ENCODE data around the gene PRELP.
"Not testable (repeated sequence)": the region's sequence is repeated elsewhere in the genome, so short reads cannot be mapped to it uniquely, and the experiment has no call there.

The PRELP gene

DNA sequence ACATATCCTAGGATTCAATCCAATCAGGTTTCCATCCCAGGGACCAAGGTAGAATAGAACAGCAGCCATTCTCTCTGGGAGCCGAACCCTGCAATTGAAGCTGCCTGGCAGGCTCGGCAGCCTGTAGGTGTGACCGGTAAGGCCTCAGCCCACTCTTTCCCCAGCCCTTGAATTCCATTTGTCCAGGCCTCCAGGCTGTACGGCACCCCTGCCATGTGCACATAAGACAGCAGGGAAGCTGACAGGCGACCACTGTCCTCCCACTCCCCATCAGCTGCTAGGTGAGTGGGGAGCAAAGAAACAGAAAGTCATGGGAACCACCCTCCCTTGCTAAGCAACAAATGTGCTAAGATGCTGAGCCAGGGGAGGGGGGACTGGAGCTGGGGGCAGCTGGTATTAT lies 41.3 kb downstream of the PRELP start:
- DNase-seq (ENCODE audit: extremely low spot score) = no peak
- TF ChIP-seq ELF4 (IDR thresholded peaks at IDR 0.05) = no peak
- TF ChIP-seq TARDBP (IDR thresholded peaks at IDR 0.05) = no peak
- TF ChIP-seq ZNF384 (IDR thresholded peaks at IDR 0.05) = no peak
- no peak for TF ChIP-seq FOXK2 (IDR thresholded peaks at IDR 0.05)
- no peak for TF ChIP-seq NFRKB (IDR thresholded peaks at IDR 0.05)
- TF ChIP-seq HDGF (IDR thresholded peaks at IDR 0.05; ENCODE audit: borderline replicate concordance) = no peak
- no peak for TF ChIP-seq LEF1 (IDR thresholded peaks at IDR 0.05; ENCODE audit: borderline replicate concordance)
- TF ChIP-seq, protein P1, sequence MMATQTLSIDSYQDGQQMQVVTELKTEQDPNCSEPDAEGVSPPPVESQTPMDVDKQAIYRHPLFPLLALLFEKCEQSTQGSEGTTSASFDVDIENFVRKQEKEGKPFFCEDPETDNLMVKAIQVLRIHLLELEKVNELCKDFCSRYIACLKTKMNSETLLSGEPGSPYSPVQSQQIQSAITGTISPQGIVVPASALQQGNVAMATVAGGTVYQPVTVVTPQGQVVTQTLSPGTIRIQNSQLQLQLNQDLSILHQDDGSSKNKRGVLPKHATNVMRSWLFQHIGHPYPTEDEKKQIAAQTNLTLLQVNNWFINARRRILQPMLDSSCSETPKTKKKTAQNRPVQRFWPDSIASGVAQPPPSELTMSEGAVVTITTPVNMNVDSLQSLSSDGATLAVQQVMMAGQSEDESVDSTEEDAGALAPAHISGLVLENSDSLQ (IDR thresholded peaks at IDR 0.05) = no peak
- TF ChIP-seq FOXM1 (IDR thresholded peaks at IDR 0.05; ENCODE audit: borderline replicate concordance) = no peak
- TF ChIP-seq CTBP1 (IDR thresholded peaks at IDR 0.05; ENCODE audit: borderline replicate concordance) = no peak
- no peak for TF ChIP-seq SP1 (IDR thresholded peaks at IDR 0.05)
- POLR2A ChIA-PET = no interaction called here
- CTCF ChIA-PET = no interaction called here

DNA sequence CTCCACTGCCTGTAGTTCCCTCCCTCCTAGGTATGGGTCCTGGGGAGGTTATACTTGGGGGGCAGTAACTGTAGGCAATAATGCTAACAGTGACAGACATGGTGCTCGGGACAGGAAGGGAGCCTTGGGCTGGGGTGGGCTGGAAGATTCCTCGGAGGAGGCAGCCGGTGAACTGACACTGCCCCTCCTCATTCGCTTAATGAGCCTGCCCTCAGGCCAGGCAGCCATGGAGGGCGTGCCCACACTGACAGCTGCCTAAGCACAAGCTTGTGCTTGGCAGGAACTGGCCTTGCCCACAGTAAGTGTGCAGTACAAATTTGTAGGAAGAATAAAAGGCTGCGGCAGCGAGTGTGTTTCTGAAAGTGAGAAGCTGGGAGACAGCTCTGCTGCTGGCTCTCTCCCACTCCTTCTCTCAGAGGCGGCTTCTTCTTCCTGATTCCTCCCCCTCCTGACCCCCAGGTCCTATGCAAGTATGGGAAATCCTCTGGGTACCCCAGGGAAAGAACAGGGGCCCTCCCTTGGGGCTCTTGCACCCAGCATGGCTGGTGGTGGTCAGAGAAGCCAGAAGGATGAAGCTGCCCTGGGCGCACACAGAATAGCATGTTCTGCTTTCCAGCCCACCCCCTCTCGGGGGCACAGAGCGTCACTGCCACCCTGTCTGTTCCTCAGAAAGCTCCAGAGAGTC lies 42.0 kb downstream of the PRELP start:
- ChIA-PET CTCF (no interaction called here), POLR2A (no interaction called here)
- no peak for DNase-seq (ENCODE audit: extremely low spot score)
- TF ChIP-seq CTBP1 (IDR thresholded peaks at IDR 0.05; ENCODE audit: borderline replicate concordance) (no peak), ARNT (IDR thresholded peaks at IDR 0.05) (no peak), TARDBP (IDR thresholded peaks at IDR 0.05) (no peak), HDGF (IDR thresholded peaks at IDR 0.05; ENCODE audit: borderline replicate concordance) (no peak), ELF4 (IDR thresholded peaks at IDR 0.05) (no peak), L3MBTL2 (conservative IDR thresholded peaks at IDR 0.05) (no peak)

DNA sequence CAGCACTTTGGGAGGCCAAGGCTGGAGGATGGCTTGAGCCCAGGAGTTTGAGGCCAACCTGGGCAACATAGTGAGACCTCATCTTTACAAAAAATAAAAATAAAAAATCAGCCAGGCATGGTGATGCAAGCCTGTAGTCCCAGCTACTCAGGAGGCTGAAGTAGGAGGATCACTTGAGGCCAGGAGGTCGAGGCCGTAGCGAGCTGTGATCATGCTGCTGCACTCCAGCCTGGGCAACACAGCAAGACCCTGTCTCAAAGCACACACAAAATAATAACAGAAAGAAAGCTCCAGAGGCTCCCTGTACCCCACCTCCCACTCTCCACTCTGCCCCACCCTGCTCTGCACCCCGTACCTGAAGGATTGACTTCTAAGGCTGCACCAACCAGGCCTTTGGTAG lies 42.5 kb downstream of the PRELP start:
- DNase-seq (ENCODE audit: extremely low spot score); CTCF ChIA-PET; POLR2A ChIA-PET: not testable (repeated sequence)

DNA sequence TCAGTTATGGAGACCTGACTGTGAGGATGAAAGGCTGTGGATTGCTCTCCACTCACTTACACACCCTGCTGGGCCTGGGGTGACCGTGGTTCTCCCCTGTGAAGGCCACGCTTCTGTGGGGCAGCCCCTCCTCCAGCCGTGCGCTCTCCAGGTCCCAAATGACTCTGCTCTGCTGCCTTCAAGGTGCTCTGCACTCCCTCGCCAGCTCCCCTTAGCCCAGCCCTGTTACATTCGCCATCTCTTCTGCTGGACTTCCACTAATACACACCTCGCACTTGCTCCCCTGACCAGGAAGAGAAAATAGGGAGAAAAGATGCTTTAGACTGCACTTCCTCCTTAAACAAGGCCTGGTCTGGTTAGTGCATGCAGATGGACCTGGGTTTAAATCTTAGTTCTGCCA lies 42.9 kb downstream of the PRELP start:
- POLR2A ChIA-PET = no interaction called here
- CTCF ChIA-PET = no interaction called here
- no peak for DNase-seq (ENCODE audit: extremely low spot score)
- TF ChIP-seq FOXA1 (IDR thresholded peaks at IDR 0.05) = no peak
- TF ChIP-seq SUZ12 (IDR thresholded peaks at IDR 0.05) = no peak
- TF ChIP-seq, protein P1 (IDR thresholded peaks at IDR 0.05) = no peak
- TF ChIP-seq FOXK2 (IDR thresholded peaks at IDR 0.05) = no peak
- TF ChIP-seq CTBP1 (IDR thresholded peaks at IDR 0.05; ENCODE audit: borderline replicate concordance) = no peak
- no peak for TF ChIP-seq FOXM1 (IDR thresholded peaks at IDR 0.05; ENCODE audit: borderline replicate concordance)
- TF ChIP-seq L3MBTL2 (conservative IDR thresholded peaks at IDR 0.05) = no peak

DNA sequence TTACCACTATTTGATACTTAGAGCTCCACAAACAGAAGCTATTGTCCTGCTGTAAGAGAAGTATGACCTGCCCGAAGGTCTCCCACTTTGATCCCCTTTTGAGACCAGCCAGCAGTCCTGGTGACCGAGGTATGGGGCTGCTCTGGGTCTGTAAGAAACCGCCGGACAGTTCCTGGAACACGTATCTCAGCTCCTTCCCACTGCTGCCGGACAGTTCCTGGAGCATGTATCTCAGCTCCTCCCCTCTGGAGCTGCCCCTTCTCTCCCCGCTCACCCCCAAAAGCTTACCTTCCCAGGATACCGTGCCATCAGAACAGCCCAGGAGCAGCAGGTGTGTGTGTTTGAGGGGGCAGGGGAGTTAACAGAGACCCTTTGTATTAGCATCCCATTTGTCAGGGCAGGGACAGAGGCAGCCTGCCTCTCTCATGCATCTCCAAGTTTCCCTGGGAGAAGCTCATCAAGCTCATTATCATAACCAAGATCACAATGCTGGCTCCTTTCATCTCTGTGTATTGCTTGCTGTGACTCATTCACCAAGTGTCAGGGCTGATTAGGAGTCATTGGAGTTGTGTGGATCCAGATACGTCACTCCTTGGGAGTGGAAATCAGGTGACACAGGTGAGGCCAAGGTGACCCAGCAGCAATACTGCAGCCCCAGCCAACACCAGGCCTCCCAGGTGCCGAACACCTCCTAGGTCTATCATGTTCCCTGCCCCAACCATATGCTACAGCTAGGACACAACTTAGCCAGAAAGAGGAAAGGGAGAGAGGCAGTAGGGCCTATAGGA lies 43.6 kb downstream of the PRELP start:
- ChIA-PET POLR2A (no interaction called here), CTCF (interaction anchor here (0.5 to 0.6 kb wide), 2 partner anchors 12 to 177 kb away, joined by 3 to 4 read pairs; no protein-coding TSS in a partner anchor)
- TF ChIP-seq SUZ12 (IDR thresholded peaks at IDR 0.05) = no peak
- no peak for TF ChIP-seq FOXM1 (IDR thresholded peaks at IDR 0.05; ENCODE audit: borderline replicate concordance)
- no peak for TF ChIP-seq HDGF (IDR thresholded peaks at IDR 0.05; ENCODE audit: borderline replicate concordance)
- no peak for TF ChIP-seq L3MBTL2 (conservative IDR thresholded peaks at IDR 0.05)
- no peak for TF ChIP-seq SP1 (IDR thresholded peaks at IDR 0.05)
- TF ChIP-seq ELF4 (IDR thresholded peaks at IDR 0.05) = no peak
- TF ChIP-seq CTBP1 (IDR thresholded peaks at IDR 0.05; ENCODE audit: borderline replicate concordance) = no peak
- TF ChIP-seq, protein P1 (IDR thresholded peaks at IDR 0.05) = no peak
- no peak for TF ChIP-seq FOXA1 (IDR thresholded peaks at IDR 0.05)
- no peak for TF ChIP-seq ARNT (IDR thresholded peaks at IDR 0.05)
- TF ChIP-seq LEF1 (IDR thresholded peaks at IDR 0.05; ENCODE audit: borderline replicate concordance) = no peak
- no peak for TF ChIP-seq BHLHE40 (IDR thresholded peaks at IDR 0.05; ENCODE audit: borderline replicate concordance)
- TF ChIP-seq FOXK2 (IDR thresholded peaks at IDR 0.05) = no peak
- no peak for TF ChIP-seq NFRKB (IDR thresholded peaks at IDR 0.05)
- TF ChIP-seq ZNF384 (IDR thresholded peaks at IDR 0.05) = no peak
- TF ChIP-seq TARDBP (IDR thresholded peaks at IDR 0.05) = no peak
- no peak for DNase-seq (ENCODE audit: extremely low spot score)

DNA sequence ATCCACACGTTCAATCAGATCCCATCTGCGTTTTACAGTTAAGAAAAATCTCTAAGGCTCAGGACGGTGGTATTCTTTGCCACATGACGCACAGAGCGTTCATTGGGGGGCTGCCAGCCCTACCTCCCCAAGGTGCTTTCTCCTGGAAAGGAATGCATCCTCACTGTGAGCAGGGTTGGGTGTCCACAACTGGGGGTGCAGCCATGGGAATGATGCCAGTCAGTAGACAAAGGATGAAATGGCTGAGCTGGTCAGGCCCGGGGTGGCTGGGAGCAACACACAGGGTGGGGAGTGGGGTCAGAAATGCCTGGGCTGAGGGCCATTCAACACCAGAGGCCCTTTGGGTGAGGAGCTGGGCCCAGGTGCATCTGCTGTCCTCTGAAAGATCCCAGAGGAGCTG lies 44.3 kb downstream of the PRELP start:
- ChIA-PET POLR2A (no interaction called here), CTCF (no interaction called here)

More for the DNA sequence above, 44.3 kb downstream of the PRELP start:
- no peak for DNase-seq (ENCODE audit: extremely low spot score)
- TF ChIP-seq FOXA1 (IDR thresholded peaks at IDR 0.05) (no peak), HDGF (IDR thresholded peaks at IDR 0.05; ENCODE audit: borderline replicate concordance) (no peak), SP1 (IDR thresholded peaks at IDR 0.05) (no peak), LEF1 (IDR thresholded peaks at IDR 0.05; ENCODE audit: borderline replicate concordance) (no peak), CTBP1 (IDR thresholded peaks at IDR 0.05; ENCODE audit: borderline replicate concordance) (no peak), ZNF384 (IDR thresholded peaks at IDR 0.05) (no peak), FOXK2 (IDR thresholded peaks at IDR 0.05) (no peak), ELF4 (IDR thresholded peaks at IDR 0.05) (no peak), L3MBTL2 (conservative IDR thresholded peaks at IDR 0.05) (no peak), TARDBP (IDR thresholded peaks at IDR 0.05) (no peak), FOXM1 (IDR thresholded peaks at IDR 0.05; ENCODE audit: borderline replicate concordance) (no peak), BHLHE40 (IDR thresholded peaks at IDR 0.05; ENCODE audit: borderline replicate concordance) (no peak), SUZ12 (IDR thresholded peaks at IDR 0.05) (no peak), ARNT (IDR thresholded peaks at IDR 0.05) (no peak), NFRKB (IDR thresholded peaks at IDR 0.05) (no peak)
- TF ChIP-seq, protein P1 (IDR thresholded peaks at IDR 0.05) = no peak

Measured in HEK293T (cell line).